HepG2 (cell line): ENCODE measurements around the gene OMG. TPM values are rescaled to one million over a fixed set of nuclear protein-coding genes. Genes with fewer than 3 reads are reported as not detected.

Source experiments
- ATAC-seq: fragments of 200-7000 bp; cut with Tn5 transposase; 3 replicates; pipeline ENCODE4 v1.9.1; 2020; ENCODE audit warnings: mild to moderate bottlenecking, moderate library complexity
- BruUV-seq: library from RNA; stranded (reverse); fragments of 400-500 nt; replicated peaks from 2 replicates; lab custom pipeline; 2021; lab: Mats Ljungman, UMichigan
- CTCF ChIA-PET: fragments of 300-600 bp; formaldehyde crosslinking; extraction: SDS; loops from one replicate; lab custom pipeline; 2021; ENCODE audit warnings: low total read pairs, inconsistent platforms, low intra/inter-chr PET ratio; lab: Yijun Ruan, JAX
- POLR2A ChIA-PET: fragments of 350-600 bp; sonication (Branson Sonifier 250); formaldehyde crosslinking; loops from one replicate; lab custom pipeline; 2020; ENCODE audit warnings: antibody characterized with exemption, inconsistent platforms; lab: Yijun Ruan, JAX
- DNase-seq: peaks from one replicate; pipeline ENCODE4 v3.0.0-alpha.2; 2015; ENCODE audit warnings: low spot score
- FAIRE-seq: peaks from 3 replicates; lab custom pipeline; 2011; peaks lifted over from hg19 to GRCh38; lab: Jason Lieb, UNC
- H2AFZ ChIP-seq: one replicate; pipeline ENCODE4 v1.6.1; 2011; ENCODE audit warnings: low read length, inconsistent platforms
- H3K27ac ChIP-seq: fragments of 300-600 bp; 3 replicates; pipeline ENCODE4 v1.8.0; 2011; ENCODE audit warnings: mixed run types, mild to moderate bottlenecking, mixed read lengths, low read length, inconsistent platforms; ENCODE audit not compliant: insufficient read depth; ENCODE audit errors: extremely low read length
- H3K27me3 ChIP-seq, 2 experiments: fragments of 200-600 bp in 1 of 2; 2 replicates in 1 of 2; 3 replicates in 1 of 2; pipeline versions ENCODE4 v1.6.0 to v1.8.0; 2011; ENCODE audit warnings: low read length in 2 of 2, mild to moderate bottlenecking in 2 of 2, moderate library complexity in 2 of 2, inconsistent platforms in 1 of 2; ENCODE audit not compliant: insufficient read depth in 2 of 2, control insufficient read depth in 1 of 2
- H3K36me3 ChIP-seq, 2 experiments: fragments of 200-600 bp in 1 of 2; replicated peaks in 1 of 2; 2 replicates in 1 of 2; 3 replicates in 1 of 2; pipeline versions ENCODE4 v1.5.1 to v1.8.0; 2011; ENCODE audit warnings: low read length in 2 of 2, inconsistent platforms in 1 of 2; ENCODE audit not compliant: insufficient read depth in 2 of 2, control insufficient read depth in 1 of 2
- H3K4me1 ChIP-seq: 2 replicates; pipeline ENCODE4 v1.5.1; 2012; ENCODE audit warnings: low read length, inconsistent platforms; ENCODE audit not compliant: insufficient read depth
- H3K4me2 ChIP-seq: 2 replicates; pipeline ENCODE4 v1.6.0; 2011; ENCODE audit warnings: low read depth, low read length, inconsistent platforms
- H3K4me3 ChIP-seq, 3 experiments: fragments of 200-600 bp in 1 of 3; sonication (generic), shearing (Covaris generic) in 1 of 3; replicated peaks in 1 of 3; 2 replicates each; pipeline ENCODE4 v1.5.1; 2011 to 2016; ENCODE audit warnings: low read length in 3 of 3, inconsistent platforms in 2 of 3, low read depth in 2 of 3, mild to moderate bottlenecking in 2 of 3, control low read depth in 1 of 3, mixed read lengths in 1 of 3; ENCODE audit not compliant: insufficient read depth in 1 of 3
- H3K79me2 ChIP-seq: one replicate; pipeline ENCODE4 v1.6.1; 2011; ENCODE audit warnings: low read length, inconsistent platforms; ENCODE audit not compliant: insufficient read depth
- H3K9ac ChIP-seq: 2 replicates; pipeline ENCODE4 v1.6.0; 2011; ENCODE audit warnings: mild to moderate bottlenecking, low read depth, low read length, inconsistent platforms; ENCODE audit not compliant: insufficient read depth
- H3K9me3 ChIP-seq: 2 replicates; pipeline ENCODE4 v1.5.1; 2012; ENCODE audit warnings: mild to moderate bottlenecking, low read length
- H4K20me1 ChIP-seq: 2 replicates; pipeline ENCODE4 v1.6.0; 2011; ENCODE audit warnings: inconsistent platforms, mild to moderate bottlenecking, low read length, moderate library complexity; ENCODE audit not compliant: insufficient read depth
- CSRNP2 ChIP-seq: sonication (generic); formaldehyde crosslinking; conservative IDR thresholded peaks from 2 replicates; pipeline ENCODE4 v1.8.0; 2022; ENCODE audit warnings: low read depth, missing genetic modification reagents
- NPAS2 ChIP-seq: sonication (generic); formaldehyde crosslinking; IDR thresholded peaks from 2 replicates; pipeline ENCODE4 v1.8.0; 2022; ENCODE audit warnings: mild to moderate bottlenecking, missing genetic modification reagents, borderline replicate concordance
- NR2F1 ChIP-seq, 2 experiments: fragments of 450-650 bp in 1 of 2; formaldehyde crosslinking in 1 of 2; IDR thresholded peaks; 2 replicates each; pipeline versions ENCODE4 v1.5.0 to v1.6.1; 2016 to 2020; ENCODE audit warnings: mild to moderate bottlenecking in 1 of 2, missing compliant biosample characterization in 1 of 2, missing genetic modification reagents in 1 of 2, moderate library complexity in 1 of 2
- PBX2 ChIP-seq: IDR thresholded peaks from 2 replicates; pipeline ENCODE4 v1.6.1; 2016; ENCODE audit warnings: control low read depth
- RXRB ChIP-seq: IDR thresholded peaks from 2 replicates; pipeline ENCODE4 v1.6.1; 2016; ENCODE audit warnings: borderline replicate concordance, missing genetic modification reagents, missing compliant biosample characterization
- TCF7L2 ChIP-seq: IDR thresholded peaks from 2 replicates; pipeline ENCODE4 v1.6.1; 2011; ENCODE audit warnings: mild to moderate bottlenecking, low read depth, low read length, moderate library complexity
- TP53 ChIP-seq: sonication (generic); formaldehyde crosslinking; conservative IDR thresholded peaks from 2 replicates; pipeline ENCODE4 v1.4.0; 2020; ENCODE audit warnings: missing genetic modification reagents
- YEATS2 ChIP-seq: sonication (generic); formaldehyde crosslinking; IDR thresholded peaks from 2 replicates; pipeline ENCODE4 v1.4.0; 2020; ENCODE audit warnings: missing genetic modification reagents, borderline replicate concordance
- ZNF678 ChIP-seq: sonication (generic); formaldehyde crosslinking; IDR thresholded peaks from 2 replicates; pipeline ENCODE4 v1.4.0; 2020; ENCODE audit warnings: mild to moderate bottlenecking, missing genetic modification reagents
- ZNF737 ChIP-seq: sonication (generic); formaldehyde crosslinking; IDR thresholded peaks from 2 replicates; pipeline ENCODE4 v1.5.0; 2020; ENCODE audit warnings: missing genetic modification reagents, mild to moderate bottlenecking, borderline replicate concordance
- ZSCAN20 ChIP-seq: sonication (generic); formaldehyde crosslinking; IDR thresholded peaks from 2 replicates; pipeline ENCODE4 v1.4.0; 2020; ENCODE audit warnings: missing genetic modification reagents, mild to moderate bottlenecking, borderline replicate concordance
- WGBS: methylation state at CpG from one replicate; pipeline ENCODE4 v1.1.6; 2017; ENCODE audit warnings: low lambda C conversion rate; 5-methylcytosine and 5-hydroxymethylcytosine counted together
- in situ Hi-C: cut with HindIII; loops from 2 replicates; pipeline ENCODE4 v1.10.0; 2017; ENCODE audit warnings: low pct_unique_long_range_greater_than_20kb; ENCODE audit not compliant: extremely low pct_ligation_motif_present
- intact Hi-C: fragments of 100-400 bp; cut with micrococcal nuclease; formaldehyde crosslinking; loops from one replicate; pipeline ENCODE4 v1.10.0; 2022; ENCODE audit not compliant: unreplicated experiment
- polyA plus RNA-seq, 8 experiments: library from polyadenylated mRNA; depleted of rRNA in 3 of 8; stranded (reverse) in 7 of 8; unstranded in 1 of 8; fragments of >200 nt; fragmentation: Illumina TruSeq in 4 of 8; extraction: Trizol in 4 of 8; gene quantifications; 2 replicates each; pipeline versions ENCODE4 v1.2.1 to v1.2.3, GENCODE V29; 2011 to 2016; ENCODE audit warnings: low read depth in 4 of 8, missing spikeins in 1 of 8, mixed read lengths in 1 of 8; ENCODE audit not compliant: insufficient read depth in 1 of 8
- total RNA-seq, 5 experiments: library from RNA; depleted of rRNA; stranded (reverse); fragments of >200 nt; fragmentation: Illumina TruSeq; extraction: Trizol; gene quantifications; 2 replicates each; pipeline ENCODE4 v1.2.3, GENCODE V29; 2016; ENCODE audit warnings: low read depth in 1 of 5

Gene OMG
- total and polyA plus RNA-seq, 2 of the 13 experiments (the other 11 are each of a cell fraction or from before 2014, with no cell fraction given), result not detected

- Histone ChIP-seq H3K4me2 (no peak overlapping the region), H3K9ac (no peak overlapping the region), H3K36me3 (peaks cover 2 to 26% of the 10 kb centered on the region in 2 experiments; a peak in 4 of 5 replicates), H4K20me1 (no peaks in the 10 kb centered on the region), H3K4me3 (no peak overlapping the region), H3K27me3 (no peaks in the 10 kb centered on the region)
- POLR2A ChIA-PET, result no interaction called here
- FAIRE-seq (no peak), DNase-seq (no peak)
- no peak for TF ChIP-seq NR2F1 (CRISPR knock-in tag; IDR thresholded peaks at IDR 0.05)
- TF ChIP-seq TP53, result no peak
- no peak for TF ChIP-seq ZSCAN20 (CRISPR knock-in tag)
- no peak for TF ChIP-seq ZNF737 (CRISPR knock-in tag)
- no peak for TF ChIP-seq PBX2
- TF ChIP-seq NPAS2 (CRISPR knock-in tag), result no peak
- TF ChIP-seq ZNF678 (CRISPR knock-in tag), result no peak
- TF ChIP-seq CSRNP2, result no peak
- TF ChIP-seq YEATS2 (CRISPR knock-in tag), result no peak
- TF ChIP-seq RXRB, result no peak
- TF ChIP-seq TCF7L2, result no peak
- TF ChIP-seq, all 625 proteins: peak for 0
- in situ Hi-C loops, result no loop called here
- Histone ChIP-seq H3K9me3 (no peaks in the 10 kb centered on the region), H3K79me2 (no peaks in the 10 kb centered on the region), H2AFZ (no peak overlapping the region), H3K27ac (no peak overlapping the region), H3K4me1 (no peaks in the 10 kb centered on the region)
- WGBS, result 88% methylated on average over 1 of the region's 1 CpG
- intact Hi-C loops, result no loop called here
- no TSS peak for BruUV-seq
- no peak for ATAC-seq
- CTCF ChIA-PET, result no interaction called here
These were observed 35.4 kb downstream of the OMG start for GRCh38 chr17:31261601-31262000.
